Endothelial cell of umbilical vein (primary cell): ENCODE measurements around the gene SOX9. TPM values are rescaled to one million over a fixed set of nuclear protein-coding genes. Genes with fewer than 3 reads are reported as not detected.

Source experiments
- BruUV-seq: library from RNA; stranded (reverse); fragments of 400-500 nt; replicated peaks from 2 replicates; lab custom pipeline; 2021; lab: Mats Ljungman, UMichigan
- CTCF ChIA-PET: fragments of 300-600, 350-600 bp; sonication (Branson Sonifier 250); formaldehyde crosslinking; loops from one replicate; lab custom pipeline; 2021; ENCODE audit warnings: antibody characterized with exemption, inconsistent platforms; lab: Charles Lee
- POLR2A ChIA-PET: fragments of 300-600, 350-600 bp; sonication (Branson Sonifier 250); formaldehyde crosslinking; loops from one replicate; lab custom pipeline; 2021; ENCODE audit warnings: antibody characterized with exemption, inconsistent platforms; lab: Charles Lee
- DNase-seq: peaks from one replicate; pipeline ENCODE4 v3.0.0-alpha.2; 2011; ENCODE audit warnings: low read depth, low spot score
- FAIRE-seq: peaks from 2 replicates; lab custom pipeline; 2011; peaks lifted over from hg19 to GRCh38; lab: Jason Lieb, UNC
- H2AFZ ChIP-seq: 2 replicates; pipeline ENCODE4 v1.6.0; 2012; ENCODE audit warnings: low read depth, low read length, control low read depth, inconsistent platforms
- H3K27ac ChIP-seq: 2 replicates; pipeline ENCODE4 v1.5.1; 2011; ENCODE audit warnings: low read depth, mild to moderate bottlenecking, control low read depth, low read length, moderate library complexity; ENCODE audit not compliant: insufficient read depth
- H3K27me3 ChIP-seq, 2 experiments: 2 replicates each; pipeline versions ENCODE4 v1.6.0 to v1.6.1; 2011; ENCODE audit warnings: low read length in 2 of 2, mixed read lengths in 1 of 2; ENCODE audit not compliant: control insufficient read depth in 2 of 2, insufficient read depth in 2 of 2
- H3K36me3 ChIP-seq, 2 experiments: 2 replicates in 1 of 2; 3 replicates in 1 of 2; pipeline ENCODE4 v1.5.1; 2011; ENCODE audit warnings: low read length in 2 of 2, mild to moderate bottlenecking in 1 of 2, moderate library complexity in 1 of 2; ENCODE audit not compliant: control insufficient read depth in 2 of 2, insufficient read depth in 2 of 2; ENCODE audit errors: extremely low read depth in 1 of 2
- H3K4me1 ChIP-seq: 3 replicates; pipeline ENCODE4 v1.5.1; 2011; ENCODE audit warnings: mild to moderate bottlenecking, low read length; ENCODE audit not compliant: control insufficient read depth, insufficient read depth; ENCODE audit errors: extremely low read depth
- H3K4me2 ChIP-seq: 2 replicates; pipeline ENCODE4 v1.6.1; 2011; ENCODE audit warnings: low read length, control low read depth, mixed read lengths; ENCODE audit not compliant: insufficient read depth
- H3K4me3 ChIP-seq, 3 experiments: fragments of 200-600 bp in 1 of 3; sonication (generic), shearing (Covaris generic) in 1 of 3; replicated peaks in 1 of 3; 2 replicates each; pipeline ENCODE4 v1.5.1; 2011 to 2016; ENCODE audit warnings: control low read depth in 3 of 3, low read length in 3 of 3, mild to moderate bottlenecking in 2 of 3, inconsistent platforms in 1 of 3, low read depth in 1 of 3, moderate library complexity in 1 of 3; ENCODE audit not compliant: insufficient read depth in 1 of 3
- H3K79me2 ChIP-seq: 2 replicates; pipeline ENCODE4 v1.6.0; 2012; ENCODE audit warnings: low read length, inconsistent platforms; ENCODE audit not compliant: control insufficient read depth, insufficient read depth
- H3K9ac ChIP-seq: replicated peaks from 2 replicates; pipeline ENCODE3; 2011; ENCODE audit warnings: low read length, control low read depth; ENCODE audit not compliant: insufficient read depth; ENCODE audit errors: extremely low read depth
- H3K9me1 ChIP-seq: replicated peaks from 3 replicates; pipeline ENCODE4 v1.6.0; 2011; ENCODE audit warnings: mild to moderate bottlenecking, low read length; ENCODE audit not compliant: control insufficient read depth, insufficient read depth; ENCODE audit errors: extremely low read depth
- H3K9me3 ChIP-seq: replicated peaks from 2 replicates; pipeline ENCODE4 v1.5.1; 2012; ENCODE audit warnings: low read length, inconsistent platforms; ENCODE audit not compliant: control insufficient read depth, insufficient read depth
- H4K20me1 ChIP-seq: replicated peaks from 2 replicates; pipeline ENCODE3; 2011; ENCODE audit warnings: mild to moderate bottlenecking, low read length; ENCODE audit not compliant: control insufficient read depth, insufficient read depth; ENCODE audit errors: extremely low read depth
- EZH2 ChIP-seq: IDR thresholded peaks from 2 replicates; pipeline ENCODE4 v1.6.1; 2012; ENCODE audit warnings: borderline replicate concordance, low read depth, mild to moderate bottlenecking, moderate library complexity, low read length, inconsistent platforms; ENCODE audit not compliant: severe bottlenecking
- FOS ChIP-seq: IDR thresholded peaks from 2 replicates; pipeline ENCODE4 v1.6.1; 2011; ENCODE audit warnings: mild to moderate bottlenecking, low read length, moderate library complexity, borderline replicate concordance; ENCODE audit not compliant: insufficient read depth
- GATA2 ChIP-seq: IDR thresholded peaks from 2 replicates; pipeline ENCODE4 v1.7.0; 2011; ENCODE audit warnings: low read depth, mild to moderate bottlenecking, moderate library complexity, mixed read lengths, low read length; ENCODE audit not compliant: insufficient read length, insufficient read depth
- JUN ChIP-seq: IDR thresholded peaks from 2 replicates; pipeline ENCODE4 v1.6.1; 2011; ENCODE audit warnings: borderline replicate concordance, low read depth; ENCODE audit not compliant: insufficient read length, insufficient read depth
- MYC ChIP-seq: IDR thresholded peaks from one replicate; pipeline ENCODE4 v1.6.1; 2011; ENCODE audit warnings: mild to moderate bottlenecking, low read depth, low read length
- POLR2A ChIP-seq: IDR thresholded peaks from 2 replicates; pipeline ENCODE4 v1.6.1; 2012; ENCODE audit warnings: low read depth, mild to moderate bottlenecking, control low read depth, low read length
- POLR2AphosphoS5 ChIP-seq: IDR thresholded peaks from 2 replicates; pipeline ENCODE4 v1.6.1; 2012; ENCODE audit warnings: low read depth, mild to moderate bottlenecking, control low read depth, low read length, moderate library complexity; ENCODE audit not compliant: insufficient read depth
- dilution Hi-C: fragments of 300-500 bp; cut with MboI; formaldehyde crosslinking; loops from one replicate; pipeline ENCODE4 v1.15.0; 2019; ENCODE audit warnings: low sequenced_read_pairs; ENCODE audit not compliant: extremely low pct_ligation_motif_present
- intact Hi-C: fragments of 100-400 bp; cut with micrococcal nuclease; formaldehyde crosslinking; loops from one replicate; pipeline ENCODE4 v1.10.0; 2022
- polyA plus RNA-seq, 4 experiments: library from polyadenylated mRNA; depleted of rRNA in 3 of 4; stranded (reverse) in 3 of 4; unstranded in 1 of 4; fragments of >200 nt; gene quantifications; 2 replicates each; pipeline versions ENCODE4 v1.2.1 to v1.2.3, GENCODE V29; 2011 to 2012; ENCODE audit warnings: missing spikeins in 1 of 4
- total RNA-seq: library from RNA; stranded (reverse); gene quantifications from 2 replicates; pipeline ENCODE4 v1.2.3, GENCODE V29; 2021
- TF ChIP-seq, protein P1 (sequence below), 2 donors: IDR thresholded peaks; 1 replicate in 1 of 2; 2 replicates in 1 of 2; pipeline ENCODE4 v1.5.1; 2011; ENCODE audit warnings: low read length in 2 of 2, mild to moderate bottlenecking in 2 of 2, moderate library complexity in 2 of 2, control low read depth in 1 of 2, inconsistent platforms in 1 of 2, low read depth in 1 of 2; ENCODE audit not compliant: insufficient read depth in 1 of 2; ENCODE audit errors: extremely low read depth in 1 of 2
- TF ChIP-seq, protein P2 (sequence below): IDR thresholded peaks from 2 replicates; pipeline ENCODE4 v1.6.1; 2011; ENCODE audit not compliant: insufficient read depth, insufficient read length

Gene SOX9
- total and polyA plus RNA-seq, 2 donors (not counting 3 experiments of a cell fraction or from before 2014, with no cell fraction given) = not detected

DNA sequence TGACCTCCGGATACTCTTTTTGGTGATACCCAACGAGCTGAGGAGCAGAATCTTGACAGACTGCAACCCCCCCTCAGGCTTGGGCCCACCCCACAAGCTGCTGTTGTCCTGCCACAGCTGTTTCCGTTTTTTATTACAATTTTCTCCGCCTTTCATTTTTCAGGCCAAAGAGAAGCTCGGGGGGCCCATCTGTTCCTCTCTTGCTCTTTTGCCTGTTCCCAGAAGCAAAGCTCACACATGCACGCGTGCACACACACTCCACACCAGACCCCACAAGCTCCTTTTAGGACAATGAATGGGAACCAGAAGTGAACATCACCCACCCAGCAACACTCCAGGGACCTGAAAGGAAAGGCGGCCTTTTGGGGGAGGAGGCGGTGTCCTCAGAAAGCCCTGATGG, 16.3 kb downstream of the SOX9 start:
- no peaks in the 10 kb centered on the region for H3K9me3 ChIP-seq
- H3K36me3 ChIP-seq = no peaks in the 10 kb centered on the region
- no peaks in the 10 kb centered on the region for H4K20me1 ChIP-seq
- H3K4me2 ChIP-seq = no peak overlapping the region
- H3K4me1 ChIP-seq = no peaks in the 10 kb centered on the region
- H2AFZ ChIP-seq = no peak overlapping the region
- H3K27me3 ChIP-seq = no peaks in the 10 kb centered on the region
- FAIRE-seq (no peak), DNase-seq (no peak)
- CTCF ChIA-PET = no interaction called here
- H3K9ac ChIP-seq = no peak overlapping the region
- TF ChIP-seq POLR2AphosphoS5 (no peak), MYC (no peak), JUN (no peak), POLR2A (no peak), EZH2 (no peak), GATA2 (no peak), FOS (no peak)
- TF ChIP-seq, protein P1, sequence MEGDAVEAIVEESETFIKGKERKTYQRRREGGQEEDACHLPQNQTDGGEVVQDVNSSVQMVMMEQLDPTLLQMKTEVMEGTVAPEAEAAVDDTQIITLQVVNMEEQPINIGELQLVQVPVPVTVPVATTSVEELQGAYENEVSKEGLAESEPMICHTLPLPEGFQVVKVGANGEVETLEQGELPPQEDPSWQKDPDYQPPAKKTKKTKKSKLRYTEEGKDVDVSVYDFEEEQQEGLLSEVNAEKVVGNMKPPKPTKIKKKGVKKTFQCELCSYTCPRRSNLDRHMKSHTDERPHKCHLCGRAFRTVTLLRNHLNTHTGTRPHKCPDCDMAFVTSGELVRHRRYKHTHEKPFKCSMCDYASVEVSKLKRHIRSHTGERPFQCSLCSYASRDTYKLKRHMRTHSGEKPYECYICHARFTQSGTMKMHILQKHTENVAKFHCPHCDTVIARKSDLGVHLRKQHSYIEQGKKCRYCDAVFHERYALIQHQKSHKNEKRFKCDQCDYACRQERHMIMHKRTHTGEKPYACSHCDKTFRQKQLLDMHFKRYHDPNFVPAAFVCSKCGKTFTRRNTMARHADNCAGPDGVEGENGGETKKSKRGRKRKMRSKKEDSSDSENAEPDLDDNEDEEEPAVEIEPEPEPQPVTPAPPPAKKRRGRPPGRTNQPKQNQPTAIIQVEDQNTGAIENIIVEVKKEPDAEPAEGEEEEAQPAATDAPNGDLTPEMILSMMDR (IDR thresholded peaks at IDR 0.05; ENCODE audit: extremely low read depth in 1 of 2, insufficient read depth in 1 of 2, low read depth in 1 of 2, low read length in 2 of 2) = no peak
- TF ChIP-seq, protein P2, sequence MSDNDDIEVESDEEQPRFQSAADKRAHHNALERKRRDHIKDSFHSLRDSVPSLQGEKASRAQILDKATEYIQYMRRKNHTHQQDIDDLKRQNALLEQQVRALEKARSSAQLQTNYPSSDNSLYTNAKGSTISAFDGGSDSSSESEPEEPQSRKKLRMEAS = no peak
- no TSS peak for BruUV-seq
- H3K4me3 ChIP-seq = no peak overlapping the region
- dilution Hi-C loops (no loop called here), intact Hi-C loops (no loop called here)
- no peaks in the 10 kb centered on the region for H3K79me2 ChIP-seq
- no peaks in the 10 kb centered on the region for H3K9me1 ChIP-seq
- H3K27ac ChIP-seq = no peak overlapping the region
- POLR2A ChIA-PET = no interaction called here
